HEK293 (cell line): ENCODE data around the gene CCDC85C.
A peak's percentile ranks its signal among the peaks of the same experiment; 100 is the strongest.

ENCODE experiments used
- FEZF1 ChIP-seq: fragments of 450-650 bp; formaldehyde crosslinking; IDR thresholded peaks from 2 replicates; pipeline ENCODE4 v1.5.1; 2016; ENCODE audit warnings: missing biosample characterization, missing genetic modification characterization
- GLI4 ChIP-seq: fragments of 450-650 bp; formaldehyde crosslinking; IDR thresholded peaks from 2 replicates; pipeline ENCODE4 v1.5.1; 2016; ENCODE audit warnings: missing biosample characterization, missing genetic modification characterization
- GLIS1 ChIP-seq: fragments of 450-650 bp; formaldehyde crosslinking; IDR thresholded peaks from 2 replicates; pipeline ENCODE4 v1.5.1; 2016; ENCODE audit warnings: missing biosample characterization, missing genetic modification characterization
- KLF8 ChIP-seq: fragments of 450-650 bp; formaldehyde crosslinking; IDR thresholded peaks from 2 replicates; pipeline ENCODE4 v1.5.1; 2016; ENCODE audit warnings: missing biosample characterization, missing genetic modification characterization
- KLF9 ChIP-seq: fragments of 450-650 bp; formaldehyde crosslinking; IDR thresholded peaks from 2 replicates; pipeline ENCODE4 v1.5.1; 2016; ENCODE audit warnings: missing biosample characterization, missing genetic modification characterization, low read depth
- MEIS1 ChIP-seq: sonication (generic); formaldehyde crosslinking; IDR thresholded peaks from 2 replicates; pipeline ENCODE4 v1.8.1; 2022; ENCODE audit warnings: missing genetic modification reagents, mild to moderate bottlenecking, borderline replicate concordance
- REPIN1 ChIP-seq: fragments of 450-650 bp; formaldehyde crosslinking; IDR thresholded peaks from 2 replicates; pipeline ENCODE4 v1.5.1; 2017; ENCODE audit warnings: missing biosample characterization, missing genetic modification characterization, low read depth
- SP2 ChIP-seq: fragments of 450-650 bp; formaldehyde crosslinking; IDR thresholded peaks from 2 replicates; pipeline ENCODE4 v1.5.1; 2016; ENCODE audit warnings: missing biosample characterization, missing genetic modification characterization
- SP3 ChIP-seq: fragments of 450-650 bp; formaldehyde crosslinking; IDR thresholded peaks from 2 replicates; pipeline ENCODE4 v1.5.1; 2016; ENCODE audit warnings: missing biosample characterization, missing genetic modification characterization
- ZBTB1 ChIP-seq: fragments of 450-650 bp; formaldehyde crosslinking; IDR thresholded peaks from 2 replicates; pipeline ENCODE4 v1.5.1; 2016; ENCODE audit warnings: missing biosample characterization, missing genetic modification characterization
- ZFHX2 ChIP-seq: fragments of 450-650 bp; formaldehyde crosslinking; conservative IDR thresholded peaks from 2 replicates; pipeline ENCODE4 v1.5.1; 2016; ENCODE audit warnings: missing biosample characterization, missing genetic modification characterization
- ZIC2 ChIP-seq: fragments of 450-650 bp; formaldehyde crosslinking; IDR thresholded peaks from 2 replicates; pipeline ENCODE4 v1.5.1; 2016; ENCODE audit warnings: missing biosample characterization, missing genetic modification characterization
- ZNF10 ChIP-seq: fragments of 450-650 bp; formaldehyde crosslinking; IDR thresholded peaks from 2 replicates; pipeline ENCODE4 v1.5.1; 2017; ENCODE audit warnings: missing biosample characterization, missing genetic modification characterization
- ZNF157 ChIP-seq: fragments of 450-650 bp; formaldehyde crosslinking; IDR thresholded peaks from 2 replicates; pipeline ENCODE4 v1.5.1; 2016; ENCODE audit warnings: missing biosample characterization, missing genetic modification characterization
- ZNF16 ChIP-seq: fragments of 450-650 bp; formaldehyde crosslinking; IDR thresholded peaks from 2 replicates; pipeline ENCODE4 v1.5.1; 2016; ENCODE audit warnings: low read depth, missing biosample characterization, missing genetic modification characterization
- ZNF174 ChIP-seq: fragments of 450-650 bp; formaldehyde crosslinking; IDR thresholded peaks from 2 replicates; pipeline ENCODE4 v1.5.0; 2017; ENCODE audit warnings: missing biosample characterization, mild to moderate bottlenecking, missing genetic modification characterization
- ZNF2 ChIP-seq: fragments of 450-650 bp; formaldehyde crosslinking; IDR thresholded peaks from 2 replicates; pipeline ENCODE4 v1.5.1; 2016; ENCODE audit warnings: missing biosample characterization, missing genetic modification characterization
- ZNF335 ChIP-seq: fragments of 450-650 bp; formaldehyde crosslinking; conservative IDR thresholded peaks from 2 replicates; pipeline ENCODE4 v1.5.1; 2016; ENCODE audit warnings: missing biosample characterization, missing genetic modification characterization
- ZNF341 ChIP-seq: fragments of 450-650 bp; formaldehyde crosslinking; IDR thresholded peaks from 2 replicates; pipeline ENCODE4; 2016; ENCODE audit warnings: low read depth, missing biosample characterization, missing genetic modification characterization
- ZNF350 ChIP-seq: fragments of 450-650 bp; formaldehyde crosslinking; IDR thresholded peaks from 2 replicates; pipeline ENCODE4 v1.5.0; 2017; ENCODE audit warnings: missing biosample characterization, mild to moderate bottlenecking, missing genetic modification characterization
- ZNF391 ChIP-seq: fragments of 450-650 bp; formaldehyde crosslinking; IDR thresholded peaks from 2 replicates; pipeline ENCODE4 v1.5.1; 2016; ENCODE audit warnings: low read depth, missing biosample characterization, missing genetic modification characterization, borderline replicate concordance
- ZNF426 ChIP-seq: fragments of 450-650 bp; formaldehyde crosslinking; IDR thresholded peaks from 2 replicates; pipeline ENCODE4 v1.5.1; 2017; ENCODE audit warnings: missing biosample characterization, missing genetic modification characterization, mild to moderate bottlenecking, inconsistent platforms, moderate library complexity
- ZNF488 ChIP-seq: fragments of 450-650 bp; formaldehyde crosslinking; IDR thresholded peaks from 2 replicates; pipeline ENCODE4 v1.5.1; 2016; ENCODE audit warnings: missing biosample characterization, missing genetic modification characterization
- ZNF514 ChIP-seq: fragments of 450-650 bp; formaldehyde crosslinking; IDR thresholded peaks from 2 replicates; pipeline ENCODE4 v1.5.1; 2016; ENCODE audit warnings: missing biosample characterization, missing genetic modification characterization
- ZNF571 ChIP-seq: fragments of 450-650 bp; formaldehyde crosslinking; IDR thresholded peaks from 2 replicates; pipeline ENCODE4 v1.5.0; 2017; ENCODE audit warnings: missing biosample characterization, missing genetic modification characterization
- ZNF664 ChIP-seq: fragments of 450-650 bp; formaldehyde crosslinking; IDR thresholded peaks from 2 replicates; pipeline ENCODE4 v1.5.1; 2016; ENCODE audit warnings: missing biosample characterization, missing genetic modification characterization
- ZNF707 ChIP-seq: fragments of 450-650 bp; formaldehyde crosslinking; IDR thresholded peaks from 2 replicates; pipeline ENCODE4 v1.5.1; 2016; ENCODE audit warnings: missing biosample characterization, missing genetic modification characterization
- ZNF768 ChIP-seq: fragments of 450-650 bp; formaldehyde crosslinking; IDR thresholded peaks from 2 replicates; pipeline ENCODE4 v1.5.1; 2018; ENCODE audit warnings: missing biosample characterization, mild to moderate bottlenecking, missing genetic modification characterization
- ZSCAN16 ChIP-seq: fragments of 450-650 bp; formaldehyde crosslinking; IDR thresholded peaks from 2 replicates; pipeline ENCODE4 v1.5.1; 2016; ENCODE audit warnings: missing biosample characterization, missing genetic modification characterization
- TF ChIP-seq, protein P1 (sequence below): fragments of 450-650 bp; formaldehyde crosslinking; IDR thresholded peaks from 2 replicates; pipeline ENCODE4 v1.5.1; 2016; ENCODE audit warnings: missing biosample characterization, missing genetic modification characterization
- TF ChIP-seq, protein P2 (sequence below): fragments of 450-650 bp; formaldehyde crosslinking; IDR thresholded peaks from 2 replicates; pipeline ENCODE4 v1.5.1; 2016; ENCODE audit warnings: missing biosample characterization, missing genetic modification characterization, borderline replicate concordance
- TF ChIP-seq, protein P3 (sequence below): fragments of 450-650 bp; formaldehyde crosslinking; IDR thresholded peaks from 2 replicates; pipeline ENCODE4 v1.5.1; 2017; ENCODE audit warnings: missing biosample characterization, missing genetic modification characterization
- TF ChIP-seq, protein P4 (sequence below): fragments of 450-650 bp; formaldehyde crosslinking; IDR thresholded peaks from 2 replicates; pipeline ENCODE4 v1.5.1; 2016; ENCODE audit warnings: missing biosample characterization, missing genetic modification characterization

The CCDC85C gene

GRCh38 chr14:99605299-99605961, 1.4 kb upstream of the CCDC85C start (continued):
- no peak for TF ChIP-seq MEIS1
- no peak for TF ChIP-seq ZBTB1 (tag by site-specific recombination)
- TF ChIP-seq ZNF707 (tag by site-specific recombination), result no peak
- no peak for TF ChIP-seq ZSCAN16
- TF ChIP-seq, protein P1, sequence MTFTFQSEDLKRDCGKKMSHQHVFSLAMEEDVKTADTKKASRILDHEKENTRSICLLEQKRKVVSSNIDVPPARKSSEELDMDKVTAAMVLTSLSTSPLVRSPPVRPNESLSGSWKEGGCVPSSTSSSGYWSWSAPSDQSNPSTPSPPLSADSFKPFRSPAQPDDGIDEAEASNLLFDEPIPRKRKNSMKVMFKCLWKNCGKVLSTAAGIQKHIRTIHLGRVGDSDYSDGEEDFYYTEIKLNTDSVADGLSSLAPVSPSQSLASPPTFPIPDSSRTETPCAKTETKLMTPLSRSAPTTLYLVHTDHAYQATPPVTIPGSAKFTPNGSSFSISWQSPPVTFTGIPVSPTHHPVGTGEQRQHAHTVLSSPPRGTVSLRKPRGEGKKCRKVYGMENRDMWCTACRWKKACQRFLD, result no peak
- TF ChIP-seq, protein P2, sequence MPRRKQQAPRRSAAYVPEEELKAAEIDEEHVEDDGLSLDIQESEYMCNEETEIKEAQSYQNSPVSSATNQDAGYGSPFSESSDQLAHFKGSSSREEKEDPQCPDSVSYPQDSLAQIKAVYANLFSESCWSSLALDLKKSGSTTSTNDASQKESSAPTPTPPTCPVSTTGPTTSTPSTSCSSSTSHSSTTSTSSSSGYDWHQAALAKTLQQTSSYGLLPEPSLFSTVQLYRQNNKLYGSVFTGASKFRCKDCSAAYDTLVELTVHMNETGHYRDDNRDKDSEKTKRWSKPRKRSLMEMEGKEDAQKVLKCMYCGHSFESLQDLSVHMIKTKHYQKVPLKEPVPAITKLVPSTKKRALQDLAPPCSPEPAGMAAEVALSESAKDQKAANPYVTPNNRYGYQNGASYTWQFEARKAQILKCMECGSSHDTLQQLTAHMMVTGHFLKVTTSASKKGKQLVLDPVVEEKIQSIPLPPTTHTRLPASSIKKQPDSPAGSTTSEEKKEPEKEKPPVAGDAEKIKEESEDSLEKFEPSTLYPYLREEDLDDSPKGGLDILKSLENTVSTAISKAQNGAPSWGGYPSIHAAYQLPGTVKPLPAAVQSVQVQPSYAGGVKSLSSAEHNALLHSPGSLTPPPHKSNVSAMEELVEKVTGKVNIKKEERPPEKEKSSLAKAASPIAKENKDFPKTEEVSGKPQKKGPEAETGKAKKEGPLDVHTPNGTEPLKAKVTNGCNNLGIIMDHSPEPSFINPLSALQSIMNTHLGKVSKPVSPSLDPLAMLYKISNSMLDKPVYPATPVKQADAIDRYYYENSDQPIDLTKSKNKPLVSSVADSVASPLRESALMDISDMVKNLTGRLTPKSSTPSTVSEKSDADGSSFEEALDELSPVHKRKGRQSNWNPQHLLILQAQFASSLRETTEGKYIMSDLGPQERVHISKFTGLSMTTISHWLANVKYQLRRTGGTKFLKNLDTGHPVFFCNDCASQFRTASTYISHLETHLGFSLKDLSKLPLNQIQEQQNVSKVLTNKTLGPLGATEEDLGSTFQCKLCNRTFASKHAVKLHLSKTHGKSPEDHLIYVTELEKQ (tag by site-specific recombination), result 0 out of 2 replicates have a peak, but pooled peaks have one; percentile 32
- peak; percentile 48; the same call in 1 of the 2 replicates for TF ChIP-seq FEZF1 (tag by site-specific recombination)
- TF ChIP-seq ZNF768 (tag by site-specific recombination), result no peak
- peak; percentile 82 for TF ChIP-seq ZIC2
- no peak for TF ChIP-seq GLI4
- TF ChIP-seq KLF8 (tag by site-specific recombination), result peak; percentile 30
- TF ChIP-seq ZNF174 (tag by site-specific recombination), result no peak
- TF ChIP-seq, protein P3, sequence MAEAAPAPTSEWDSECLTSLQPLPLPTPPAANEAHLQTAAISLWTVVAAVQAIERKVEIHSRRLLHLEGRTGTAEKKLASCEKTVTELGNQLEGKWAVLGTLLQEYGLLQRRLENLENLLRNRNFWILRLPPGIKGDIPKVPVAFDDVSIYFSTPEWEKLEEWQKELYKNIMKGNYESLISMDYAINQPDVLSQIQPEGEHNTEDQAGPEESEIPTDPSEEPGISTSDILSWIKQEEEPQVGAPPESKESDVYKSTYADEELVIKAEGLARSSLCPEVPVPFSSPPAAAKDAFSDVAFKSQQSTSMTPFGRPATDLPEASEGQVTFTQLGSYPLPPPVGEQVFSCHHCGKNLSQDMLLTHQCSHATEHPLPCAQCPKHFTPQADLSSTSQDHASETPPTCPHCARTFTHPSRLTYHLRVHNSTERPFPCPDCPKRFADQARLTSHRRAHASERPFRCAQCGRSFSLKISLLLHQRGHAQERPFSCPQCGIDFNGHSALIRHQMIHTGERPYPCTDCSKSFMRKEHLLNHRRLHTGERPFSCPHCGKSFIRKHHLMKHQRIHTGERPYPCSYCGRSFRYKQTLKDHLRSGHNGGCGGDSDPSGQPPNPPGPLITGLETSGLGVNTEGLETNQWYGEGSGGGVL, result peak; percentile 26; the same call in 1 of the 2 replicates
- TF ChIP-seq ZNF571 (tag by site-specific recombination), result no peak
- no peak; the same call in 1 of the 2 replicates for TF ChIP-seq KLF9 (tag by site-specific recombination)
- TF ChIP-seq GLIS1, result peak; percentile 94
- peak; percentile 38 for TF ChIP-seq ZNF335 (tag by site-specific recombination)
- no peak for TF ChIP-seq ZNF664 (tag by site-specific recombination)
- no peak for TF ChIP-seq ZNF16 (tag by site-specific recombination)
- TF ChIP-seq ZNF350 (tag by site-specific recombination), result no peak
- peak; percentile 84 for TF ChIP-seq ZNF341 (tag by site-specific recombination)
- no peak for TF ChIP-seq ZNF157 (tag by site-specific recombination)
- TF ChIP-seq ZNF488 (tag by site-specific recombination), result no peak
- TF ChIP-seq, protein P4, sequence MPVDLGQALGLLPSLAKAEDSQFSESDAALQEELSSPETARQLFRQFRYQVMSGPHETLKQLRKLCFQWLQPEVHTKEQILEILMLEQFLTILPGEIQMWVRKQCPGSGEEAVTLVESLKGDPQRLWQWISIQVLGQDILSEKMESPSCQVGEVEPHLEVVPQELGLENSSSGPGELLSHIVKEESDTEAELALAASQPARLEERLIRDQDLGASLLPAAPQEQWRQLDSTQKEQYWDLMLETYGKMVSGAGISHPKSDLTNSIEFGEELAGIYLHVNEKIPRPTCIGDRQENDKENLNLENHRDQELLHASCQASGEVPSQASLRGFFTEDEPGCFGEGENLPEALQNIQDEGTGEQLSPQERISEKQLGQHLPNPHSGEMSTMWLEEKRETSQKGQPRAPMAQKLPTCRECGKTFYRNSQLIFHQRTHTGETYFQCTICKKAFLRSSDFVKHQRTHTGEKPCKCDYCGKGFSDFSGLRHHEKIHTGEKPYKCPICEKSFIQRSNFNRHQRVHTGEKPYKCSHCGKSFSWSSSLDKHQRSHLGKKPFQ (tag by site-specific recombination), result 0 out of 2 replicates have a peak, but pooled peaks have one; percentile 13
- peak; percentile 52 for TF ChIP-seq SP3 (tag by site-specific recombination)
- peak; percentile 51; the same call in 1 of the 2 replicates for TF ChIP-seq ZNF2 (tag by site-specific recombination)
- peak; percentile 61 for TF ChIP-seq SP2
- peak; percentile 80 for TF ChIP-seq ZNF10 (tag by site-specific recombination)
- no peak for TF ChIP-seq ZNF514 (tag by site-specific recombination)
- TF ChIP-seq REPIN1 (tag by site-specific recombination), result no peak
- peak; percentile 91 for TF ChIP-seq ZFHX2 (tag by site-specific recombination)
- TF ChIP-seq ZNF391 (tag by site-specific recombination), result peak; percentile 58; the same call in 1 of the 2 replicates
- TF ChIP-seq ZNF426, result no peak
